RWPE2 (cell line): ENCODE data around the gene AK1.

Source experiments
- ATAC-seq: fragments of 200-7000 bp; cut with Tn5 transposase; 3 replicates; pipeline ENCODE4 v1.9.1; 2021; ENCODE audit warnings: low read depth
- DNase-seq: peaks from one replicate; pipeline ENCODE4 v3.0.0-alpha.2; 2020; ENCODE audit warnings: low spot score
- H3K27ac ChIP-seq: fragments of 450-650 bp; 2 replicates; pipeline ENCODE4 v1.5.1; 2017; ENCODE audit warnings: mild to moderate bottlenecking; ENCODE audit not compliant: poor library complexity, severe bottlenecking
- H3K27me3 ChIP-seq: fragments of 250-450 bp; sonication (Bioruptor Pico); 2 replicates; pipeline ENCODE4 v1.5.1; 2021; ENCODE audit warnings: mild to moderate bottlenecking, moderate library complexity; ENCODE audit not compliant: insufficient read depth, poor library complexity, severe bottlenecking
- H3K36me3 ChIP-seq: fragments of 250-450 bp; sonication (Bioruptor Pico); 2 replicates; pipeline ENCODE4 v1.5.1; 2020; ENCODE audit warnings: low read depth, mild to moderate bottlenecking, moderate library complexity
- H3K4me1 ChIP-seq: fragments of 250-450 bp; sonication (Bioruptor Pico); 2 replicates; pipeline ENCODE4 v1.5.1; 2021; ENCODE audit warnings: mild to moderate bottlenecking, moderate library complexity; ENCODE audit not compliant: insufficient read depth, poor library complexity, severe bottlenecking
- H3K4me3 ChIP-seq: fragments of 250-450 bp; sonication (Bioruptor Pico); 2 replicates; pipeline ENCODE4 v1.5.1; 2021; ENCODE audit warnings: mild to moderate bottlenecking, moderate library complexity; ENCODE audit not compliant: severe bottlenecking
- H3K9me3 ChIP-seq: fragments of 250-450 bp; sonication (Bioruptor Pico); 2 replicates; pipeline ENCODE4 v1.5.1; 2021; ENCODE audit warnings: mild to moderate bottlenecking, moderate library complexity; ENCODE audit not compliant: severe bottlenecking
- TF ChIP-seq, protein P1 (sequence below): fragments of 450-650 bp; IDR thresholded peaks from one replicate; pipeline ENCODE4 v1.5.1; 2017; ENCODE audit warnings: mild to moderate bottlenecking, moderate library complexity; ENCODE audit not compliant: poor library complexity, severe bottlenecking

Gene AK1

DNA sequence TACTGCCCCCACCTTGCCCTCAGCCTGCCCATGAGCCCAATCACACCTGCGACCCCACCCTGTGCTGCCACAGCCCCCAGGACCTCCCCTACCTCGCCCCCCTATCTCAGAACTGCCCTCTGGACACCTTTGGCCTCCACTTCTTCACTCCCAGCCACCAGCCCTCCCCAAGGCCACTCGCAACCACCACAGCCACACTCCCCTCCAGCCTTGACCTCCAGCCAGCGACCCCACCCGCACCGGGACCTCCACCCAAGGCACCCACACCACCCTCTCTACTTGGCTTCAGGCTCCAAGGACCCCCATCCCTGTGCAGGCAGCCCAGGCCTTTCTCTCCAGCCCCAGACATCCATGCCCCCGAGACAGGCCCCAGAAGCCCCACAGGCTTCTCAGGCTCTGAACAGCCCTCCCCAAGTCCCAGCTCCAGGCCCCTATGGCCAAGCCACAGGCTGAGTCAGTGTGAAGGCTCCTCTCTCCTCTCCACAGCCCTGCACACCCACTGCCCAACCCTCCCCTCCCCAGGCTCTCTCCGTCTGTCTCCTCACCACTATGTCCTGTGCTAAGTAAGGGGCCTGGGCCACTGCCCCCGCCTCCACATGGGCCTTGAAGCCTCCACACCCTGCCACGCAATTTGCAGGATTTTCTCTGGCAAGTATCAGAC lies 2.0 kb downstream of the AK1 start:
- Histone ChIP-seq H3K27me3 (no peaks in the 10 kb centered on the region), H3K4me3 (no peak overlapping the region), H3K36me3 (peaks cover under 1% of the 10 kb centered on the region; the same call in 1 of the 2 replicates), H3K9me3 (no peaks in the 10 kb centered on the region), H3K4me1 (peaks cover 11% of the 10 kb centered on the region), H3K27ac (peak overlapping the region; percentile 9)
- DNase-seq (peak; percentile 49), ATAC-seq (no peak)
- TF ChIP-seq, protein P1, sequence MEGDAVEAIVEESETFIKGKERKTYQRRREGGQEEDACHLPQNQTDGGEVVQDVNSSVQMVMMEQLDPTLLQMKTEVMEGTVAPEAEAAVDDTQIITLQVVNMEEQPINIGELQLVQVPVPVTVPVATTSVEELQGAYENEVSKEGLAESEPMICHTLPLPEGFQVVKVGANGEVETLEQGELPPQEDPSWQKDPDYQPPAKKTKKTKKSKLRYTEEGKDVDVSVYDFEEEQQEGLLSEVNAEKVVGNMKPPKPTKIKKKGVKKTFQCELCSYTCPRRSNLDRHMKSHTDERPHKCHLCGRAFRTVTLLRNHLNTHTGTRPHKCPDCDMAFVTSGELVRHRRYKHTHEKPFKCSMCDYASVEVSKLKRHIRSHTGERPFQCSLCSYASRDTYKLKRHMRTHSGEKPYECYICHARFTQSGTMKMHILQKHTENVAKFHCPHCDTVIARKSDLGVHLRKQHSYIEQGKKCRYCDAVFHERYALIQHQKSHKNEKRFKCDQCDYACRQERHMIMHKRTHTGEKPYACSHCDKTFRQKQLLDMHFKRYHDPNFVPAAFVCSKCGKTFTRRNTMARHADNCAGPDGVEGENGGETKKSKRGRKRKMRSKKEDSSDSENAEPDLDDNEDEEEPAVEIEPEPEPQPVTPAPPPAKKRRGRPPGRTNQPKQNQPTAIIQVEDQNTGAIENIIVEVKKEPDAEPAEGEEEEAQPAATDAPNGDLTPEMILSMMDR = no peak

DNA sequence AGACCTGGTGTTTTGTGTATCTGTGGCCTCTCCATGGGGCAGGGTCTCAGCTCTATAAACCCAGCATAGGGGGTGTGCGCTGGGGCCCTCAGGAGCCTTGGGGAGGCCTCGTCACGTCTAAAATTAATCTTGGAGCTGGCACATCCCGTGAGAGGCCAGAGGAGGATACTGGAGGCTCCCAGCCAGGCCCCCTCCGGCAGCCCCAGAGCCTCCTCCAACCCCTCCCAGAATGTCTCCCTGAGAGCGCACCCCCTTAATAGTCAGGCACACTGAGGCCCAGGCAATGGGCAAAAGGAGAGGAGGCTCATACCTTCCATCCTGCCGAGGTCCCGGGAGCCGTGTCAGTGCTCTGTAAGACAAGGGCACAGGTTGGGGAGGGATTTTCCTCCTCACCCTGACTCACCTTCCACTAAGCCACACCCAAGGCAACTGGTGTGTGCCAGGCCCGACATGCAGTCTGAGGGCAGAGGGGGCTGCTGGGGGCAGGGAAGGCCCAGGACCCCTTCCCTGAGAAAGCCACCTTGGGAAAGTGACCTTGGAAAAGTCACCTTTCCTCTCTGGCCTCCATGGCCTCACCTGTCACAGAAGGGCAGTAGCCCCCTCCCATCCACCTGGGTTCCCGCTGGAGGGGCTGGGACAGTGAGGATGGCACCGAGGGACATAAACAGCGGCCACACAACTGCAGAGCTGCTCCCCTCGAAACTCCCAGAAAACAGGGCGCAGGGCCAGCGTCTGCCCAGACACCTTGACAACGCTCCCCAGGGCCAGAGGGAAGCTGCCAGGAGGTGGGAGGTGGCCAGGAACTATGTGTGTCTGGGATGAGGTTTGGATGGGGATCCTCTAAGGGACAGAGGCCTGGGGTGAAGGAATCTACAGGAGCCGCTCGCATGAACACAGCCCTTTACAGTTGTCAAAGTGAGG lies 2.9 kb downstream of the AK1 start:
- H3K27me3 ChIP-seq = no peaks in the 10 kb centered on the region
- no peak overlapping the region for H3K4me3 ChIP-seq
- peak overlapping the region; percentile 9 for H3K27ac ChIP-seq
- DNase-seq (no peak), ATAC-seq (peak; percentile 70)
- TF ChIP-seq, protein P1 = no peak
- H3K36me3 ChIP-seq = peaks cover 4% of the 10 kb centered on the region; the same call in 1 of the 2 replicates
- peaks cover 11% of the 10 kb centered on the region for H3K4me1 ChIP-seq
- H3K9me3 ChIP-seq = no peaks in the 10 kb centered on the region

DNA sequence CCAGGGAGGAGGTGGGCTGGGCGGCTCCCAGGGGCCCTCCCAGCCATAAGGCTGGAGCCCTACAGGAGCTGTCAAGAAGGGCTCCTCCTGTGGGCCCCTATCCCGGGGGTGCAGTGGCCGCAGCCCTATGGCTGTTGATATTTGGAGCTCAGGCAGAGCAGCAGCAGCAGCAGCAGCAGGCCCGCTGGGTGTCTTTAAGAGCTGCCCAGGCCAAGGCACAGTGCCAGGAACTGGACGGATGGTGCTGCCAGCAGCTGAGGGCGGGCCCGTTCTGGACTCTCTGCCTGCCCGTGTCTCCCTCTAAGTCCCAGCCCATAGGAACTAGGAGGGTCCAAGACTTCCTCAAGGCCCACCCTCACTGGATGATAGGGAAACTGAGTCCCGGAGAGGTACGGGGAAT lies 3.6 kb downstream of the AK1 start:
- ATAC-seq = no peak
- peaks cover 11% of the 10 kb centered on the region for H3K4me1 ChIP-seq
- H3K4me3 ChIP-seq = no peak overlapping the region
- no peaks in the 10 kb centered on the region for H3K27me3 ChIP-seq
- H3K27ac ChIP-seq = no peak overlapping the region
- no peak for DNase-seq
- H3K36me3 ChIP-seq = peaks cover 4% of the 10 kb centered on the region; the same call in 1 of the 2 replicates
- TF ChIP-seq, protein P1 = no peak
- no peaks in the 10 kb centered on the region for H3K9me3 ChIP-seq

DNA sequence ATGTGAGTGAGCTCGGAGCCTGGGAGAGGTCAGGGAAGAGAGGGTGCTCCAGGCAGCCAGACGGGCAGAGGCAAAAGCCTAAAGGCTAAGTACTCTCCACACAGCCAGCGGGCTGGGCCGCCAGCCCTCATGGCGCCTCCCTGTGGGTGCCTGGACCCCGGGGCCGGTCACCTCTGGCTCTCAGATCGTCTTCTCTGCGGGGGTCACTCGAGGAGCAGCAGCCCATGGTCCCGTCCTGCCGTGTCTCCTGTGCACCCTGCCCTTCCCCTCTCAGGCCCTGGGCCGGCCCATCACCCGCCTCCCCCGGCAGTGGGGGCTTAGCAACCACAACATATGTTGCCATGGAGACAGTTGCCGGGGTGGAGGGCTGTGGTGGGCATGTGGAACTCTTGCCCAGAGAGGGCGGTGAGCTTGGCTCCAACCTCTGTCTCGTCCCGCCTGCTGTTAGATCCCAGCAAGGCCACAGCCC lies 4.2 kb downstream of the AK1 start:
- ATAC-seq = no peak
- H3K27me3 ChIP-seq = no peaks in the 10 kb centered on the region
- no peak for DNase-seq
- no peak overlapping the region for H3K4me3 ChIP-seq
- peaks cover 11% of the 10 kb centered on the region for H3K4me1 ChIP-seq
- no peak overlapping the region for H3K27ac ChIP-seq
- peaks cover 4% of the 10 kb centered on the region; the same call in 1 of the 2 replicates for H3K36me3 ChIP-seq
- no peaks in the 10 kb centered on the region for H3K9me3 ChIP-seq
- TF ChIP-seq, protein P1 = no peak
